ENCODE measurements around the gene TPRX2.
"Not testable (repeated sequence)": the region's sequence is repeated elsewhere in the genome, so short reads cannot be mapped to it uniquely, and the experiment has no call there.

- TF ChIP-seq, protein P1, sequence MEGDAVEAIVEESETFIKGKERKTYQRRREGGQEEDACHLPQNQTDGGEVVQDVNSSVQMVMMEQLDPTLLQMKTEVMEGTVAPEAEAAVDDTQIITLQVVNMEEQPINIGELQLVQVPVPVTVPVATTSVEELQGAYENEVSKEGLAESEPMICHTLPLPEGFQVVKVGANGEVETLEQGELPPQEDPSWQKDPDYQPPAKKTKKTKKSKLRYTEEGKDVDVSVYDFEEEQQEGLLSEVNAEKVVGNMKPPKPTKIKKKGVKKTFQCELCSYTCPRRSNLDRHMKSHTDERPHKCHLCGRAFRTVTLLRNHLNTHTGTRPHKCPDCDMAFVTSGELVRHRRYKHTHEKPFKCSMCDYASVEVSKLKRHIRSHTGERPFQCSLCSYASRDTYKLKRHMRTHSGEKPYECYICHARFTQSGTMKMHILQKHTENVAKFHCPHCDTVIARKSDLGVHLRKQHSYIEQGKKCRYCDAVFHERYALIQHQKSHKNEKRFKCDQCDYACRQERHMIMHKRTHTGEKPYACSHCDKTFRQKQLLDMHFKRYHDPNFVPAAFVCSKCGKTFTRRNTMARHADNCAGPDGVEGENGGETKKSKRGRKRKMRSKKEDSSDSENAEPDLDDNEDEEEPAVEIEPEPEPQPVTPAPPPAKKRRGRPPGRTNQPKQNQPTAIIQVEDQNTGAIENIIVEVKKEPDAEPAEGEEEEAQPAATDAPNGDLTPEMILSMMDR (conservative IDR thresholded peaks at IDR 0.05; ENCODE audit: low read depth, low read length): not testable (repeated sequence)
- not testable (repeated sequence) for TF ChIP-seq EZH2 (IDR thresholded peaks at IDR 0.05; ENCODE audit: low read length, unreplicated experiment); EZH2phosphoT487 (IDR thresholded peaks at IDR 0.05; ENCODE audit: borderline replicate concordance, low read length)
These were observed 50.3 kb downstream of the TPRX2 start for GRCh38 chr19:47909350-47909749.

Measured in PC-3 (cell line).